ENCODE results near the gene UBA6. TPM values are rescaled to one million over a fixed set of nuclear protein-coding genes. Genes with fewer than 3 reads are reported as not detected.
"Not testable (repeated sequence)": the region's sequence is repeated elsewhere in the genome, so short reads cannot be mapped to it uniquely, and the experiment has no call there.

The UBA6 gene
- total RNA-seq, 2 experiments from 2014 or later = 90.8 to 91.1 TPM

DNA sequence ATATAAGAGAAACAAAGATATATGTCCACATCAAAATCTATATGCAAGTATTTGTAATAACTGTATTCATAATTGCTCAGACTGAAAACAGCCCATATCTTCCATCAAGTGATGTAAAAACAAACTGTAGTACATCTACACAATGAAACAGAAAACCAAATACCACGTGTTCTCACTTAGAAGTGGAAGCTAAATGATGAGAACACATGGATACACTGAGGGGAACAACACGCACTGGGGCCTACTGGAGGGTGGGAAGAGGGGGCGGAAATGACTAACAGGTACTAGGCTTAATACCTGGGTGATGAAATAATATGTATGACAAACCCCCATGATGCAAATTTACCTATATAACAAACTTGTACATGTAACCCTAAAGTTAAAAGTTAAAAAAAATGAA lies 42.7 kb downstream of the UBA6 start:
- no peak for ATAC-seq
- Mint-ChIP-seq H3K4me1 (ENCODE audit: low read depth) (peaks cover 5% of the 10 kb centered on the region), H3K9me3 (ENCODE audit: insufficient read depth) (peaks cover 17% of the 10 kb centered on the region), H3K27ac (no peak overlapping the region), H3K27me3 (ENCODE audit: low read depth) (no peaks in the 10 kb centered on the region), H3K4me3 (no peak overlapping the region), H3K36me3 (ENCODE audit: low read depth) (peaks cover 87% of the 10 kb centered on the region)
- ChIA-PET POLR2A (no interaction called here), CTCF (no interaction called here)
- DNase-seq = no peak

DNA sequence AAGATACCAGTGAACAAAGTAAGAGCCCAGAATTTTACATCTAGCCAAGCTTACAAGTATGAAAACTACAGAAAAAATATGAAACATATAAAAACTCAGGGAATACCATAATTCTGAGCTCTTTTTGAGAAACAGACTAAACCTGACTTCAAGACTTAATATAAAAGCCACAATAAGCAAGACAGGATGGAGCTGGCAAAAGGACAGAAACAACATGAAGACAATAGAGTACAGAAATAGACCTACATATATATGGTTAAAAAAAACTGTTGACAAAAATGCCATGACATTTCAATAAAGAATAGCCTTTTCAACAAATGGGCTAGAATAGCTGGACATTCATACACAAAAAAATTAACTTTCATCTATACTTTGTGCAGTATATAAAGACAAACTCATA lies 49.4 kb downstream of the UBA6 start:
- H3K36me3 Mint-ChIP-seq (ENCODE audit: low read depth) = peaks cover 60% of the 10 kb centered on the region
- ATAC-seq = no peak
- H3K4me1 Mint-ChIP-seq (ENCODE audit: low read depth) = no peaks in the 10 kb centered on the region
- DNase-seq = no peak
- POLR2A ChIA-PET = interaction anchor here (1.3 kb wide), 1 partner anchor 106 kb away, joined by 3 read pairs; the partner anchor contains the start of gene CENPC
- CTCF ChIA-PET = interaction anchor here (1.2 kb wide), 1 partner anchor 49 kb away, joined by 4 read pairs; the partner anchor contains the start of gene UBA6
- H3K27me3 Mint-ChIP-seq (ENCODE audit: low read depth) = no peaks in the 10 kb centered on the region
- H3K4me3 Mint-ChIP-seq = no peak overlapping the region
- no peak overlapping the region for H3K27ac Mint-ChIP-seq
- H3K9me3 Mint-ChIP-seq (ENCODE audit: insufficient read depth) = peaks cover 6% of the 10 kb centered on the region

DNA sequence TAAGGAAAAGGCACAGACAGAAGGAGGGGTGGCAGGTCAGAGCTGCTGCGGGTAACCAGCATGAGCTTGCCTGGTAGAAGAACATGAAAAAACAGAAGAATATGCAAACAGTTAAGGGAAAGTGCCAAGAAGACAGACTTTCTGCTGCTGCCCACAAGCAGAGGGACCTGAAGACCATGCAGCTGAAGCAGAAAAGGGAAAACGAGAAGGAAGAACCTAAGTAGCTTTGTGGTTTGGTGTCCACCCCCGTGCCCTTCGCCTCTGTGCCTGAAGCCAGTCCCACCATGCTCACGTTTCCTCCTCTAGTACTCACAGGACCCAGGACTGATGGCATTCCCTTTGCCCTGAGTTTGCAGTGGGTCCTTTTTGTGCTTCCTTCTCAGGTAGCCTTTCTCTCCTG lies 62.8 kb downstream of the UBA6 start:
- no peaks in the 10 kb centered on the region for H3K27me3 Mint-ChIP-seq (ENCODE audit: low read depth)
- no peak overlapping the region for H3K27ac Mint-ChIP-seq
- DNase-seq = no peak
- ATAC-seq = no peak
- no peaks in the 10 kb centered on the region for H3K9me3 Mint-ChIP-seq (ENCODE audit: insufficient read depth)
- CTCF ChIA-PET = interaction anchor here (1.1 kb wide), 1 partner anchor 91 kb away, joined by 3 read pairs; no protein-coding TSS in a partner anchor
- H3K4me1 Mint-ChIP-seq (ENCODE audit: low read depth) = no peaks in the 10 kb centered on the region
- peaks cover 41% of the 10 kb centered on the region for H3K36me3 Mint-ChIP-seq (ENCODE audit: low read depth)
- H3K4me3 Mint-ChIP-seq = no peak overlapping the region
- POLR2A ChIA-PET = no interaction called here

DNA sequence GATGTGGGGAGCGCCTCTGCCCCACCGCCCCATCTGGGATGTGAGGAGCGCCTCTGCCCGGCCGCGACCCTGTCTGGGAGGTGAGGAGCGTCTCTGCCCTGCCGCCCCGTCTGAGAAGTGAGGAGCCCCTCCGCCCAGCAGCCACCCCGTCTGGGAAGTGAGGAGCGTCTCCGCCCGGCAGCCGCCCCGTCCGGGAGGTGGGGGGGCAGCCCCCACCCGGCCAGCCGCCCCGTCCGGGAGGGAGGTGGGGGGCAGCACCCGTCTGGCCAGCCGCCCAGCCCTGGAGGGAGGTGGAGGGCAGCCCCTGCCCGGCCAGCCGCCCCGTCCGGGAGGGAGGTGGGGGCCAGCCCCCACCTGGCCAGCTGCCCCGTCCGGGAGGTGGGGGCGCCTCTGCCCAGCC lies 64.0 kb downstream of the UBA6 start:
- peaks cover 46% of the 10 kb centered on the region for H3K36me3 Mint-ChIP-seq (ENCODE audit: low read depth)
- POLR2A ChIA-PET; DNase-seq; H3K4me1 Mint-ChIP-seq (ENCODE audit: low read depth); H3K4me3 Mint-ChIP-seq; ATAC-seq; CTCF ChIA-PET; H3K27ac Mint-ChIP-seq; H3K27me3 Mint-ChIP-seq (ENCODE audit: low read depth); H3K9me3 Mint-ChIP-seq (ENCODE audit: insufficient read depth): not testable (repeated sequence)

DNA sequence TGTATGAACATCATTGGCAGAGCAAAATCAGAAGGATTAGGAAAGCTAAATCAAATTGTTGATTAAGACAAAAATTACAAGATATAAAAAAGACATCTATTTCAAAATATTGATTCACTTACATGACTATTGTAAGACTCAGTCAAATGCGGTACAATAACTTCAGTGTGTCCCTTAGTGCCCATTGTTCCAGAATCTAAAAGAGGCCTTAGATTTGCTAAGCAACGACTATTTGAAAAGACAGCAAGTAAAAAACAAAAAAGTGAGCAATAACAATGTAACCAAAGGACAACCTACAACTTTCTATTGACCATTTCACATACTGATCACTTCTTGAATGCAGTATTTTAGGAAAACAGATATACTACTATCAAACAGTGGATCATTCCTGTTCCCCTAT lies 65.6 kb downstream of the UBA6 start:
- ChIA-PET CTCF (no interaction called here), POLR2A (no interaction called here)
- H3K36me3 Mint-ChIP-seq (ENCODE audit: low read depth) = peaks cover 49% of the 10 kb centered on the region
- no peak overlapping the region for H3K27ac Mint-ChIP-seq
- no peak for ATAC-seq
- no peaks in the 10 kb centered on the region for H3K9me3 Mint-ChIP-seq (ENCODE audit: insufficient read depth)
- DNase-seq = no peak
- H3K27me3 Mint-ChIP-seq (ENCODE audit: low read depth) = no peaks in the 10 kb centered on the region
- no peaks in the 10 kb centered on the region for H3K4me1 Mint-ChIP-seq (ENCODE audit: low read depth)
- H3K4me3 Mint-ChIP-seq = no peak overlapping the region

DNA sequence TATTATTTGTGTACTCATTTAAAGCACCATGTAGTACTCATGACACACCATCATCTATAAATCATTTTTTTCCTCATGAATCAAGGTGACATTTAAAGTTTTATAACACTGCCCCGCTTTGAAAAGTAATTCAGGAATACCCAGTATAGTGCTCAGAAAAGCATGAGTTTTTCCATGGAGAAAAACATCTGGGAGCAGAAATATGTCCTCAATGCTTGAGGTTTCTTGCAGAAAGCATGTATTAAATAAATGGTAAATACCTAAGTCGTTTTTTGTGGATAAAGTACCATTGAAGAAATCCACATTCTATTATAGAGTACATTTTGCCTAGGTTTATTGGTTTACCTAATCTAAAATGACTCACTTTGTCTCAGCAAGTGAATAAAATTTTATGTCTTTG lies 66.2 kb downstream of the UBA6 start:
- ATAC-seq (no peak), DNase-seq (no peak)
- Mint-ChIP-seq H3K36me3 (ENCODE audit: low read depth) (peaks cover 48% of the 10 kb centered on the region), H3K27ac (no peak overlapping the region), H3K9me3 (ENCODE audit: insufficient read depth) (no peaks in the 10 kb centered on the region), H3K4me1 (ENCODE audit: low read depth) (peaks cover under 1% of the 10 kb centered on the region), H3K27me3 (ENCODE audit: low read depth) (no peaks in the 10 kb centered on the region), H3K4me3 (no peak overlapping the region)
- CTCF ChIA-PET = no interaction called here
- POLR2A ChIA-PET = no interaction called here

DNA sequence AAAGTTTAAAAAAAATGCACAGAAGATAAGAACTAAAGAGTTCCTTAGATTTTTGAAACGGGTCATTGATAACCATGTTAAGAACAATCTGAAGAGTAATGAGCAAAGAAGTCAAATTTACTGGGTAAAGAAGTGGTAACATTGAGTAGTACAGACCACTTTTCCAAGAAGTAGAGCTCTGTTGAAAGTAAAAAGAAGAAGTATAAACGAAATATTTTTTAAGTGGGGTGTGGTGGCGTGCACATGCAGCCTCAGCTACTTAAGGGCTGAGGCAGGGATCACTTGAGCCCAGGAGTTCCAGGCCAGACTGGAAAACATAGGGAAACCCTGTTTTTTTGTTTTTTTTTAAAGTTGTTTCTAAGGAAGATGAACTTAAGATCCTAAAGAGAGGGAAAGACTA lies 68.5 kb downstream of the UBA6 start:
- POLR2A ChIA-PET = no interaction called here
- peaks cover 41% of the 10 kb centered on the region for H3K36me3 Mint-ChIP-seq (ENCODE audit: low read depth)
- no peak for ATAC-seq

DNA sequence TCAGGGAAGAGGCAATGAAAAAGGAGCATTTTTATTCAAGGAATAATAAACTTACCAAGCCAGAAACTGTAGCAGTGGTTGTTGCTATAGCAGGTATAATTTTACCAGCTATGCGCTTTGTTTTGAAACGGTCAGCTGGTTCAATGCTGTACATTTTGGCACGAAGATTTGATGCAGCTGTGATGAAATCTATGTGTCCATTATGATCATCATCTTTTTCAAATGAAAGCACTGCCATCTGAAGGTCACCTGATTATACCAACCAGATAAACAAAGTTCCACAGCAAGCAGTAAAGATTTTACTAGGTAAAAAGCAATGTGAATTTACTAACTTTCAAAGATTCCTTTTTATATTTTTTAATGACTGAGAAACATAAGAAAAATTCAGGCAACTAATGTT lies 76.0 kb downstream of the UBA6 start:
- H3K27ac Mint-ChIP-seq = no peak overlapping the region
- H3K4me1 Mint-ChIP-seq (ENCODE audit: low read depth) = peaks cover 2% of the 10 kb centered on the region
- ChIA-PET POLR2A (no interaction called here), CTCF (interaction anchor here (0.8 to 1.7 kb wide), 3 partner anchors 69 to 80 kb away, joined by 3 to 4 read pairs (median 3); partner anchors contain the start of gene CENPC)
- DNase-seq (no peak), ATAC-seq (no peak)
- H3K4me3 Mint-ChIP-seq = no peak overlapping the region
- peaks cover 48% of the 10 kb centered on the region for H3K36me3 Mint-ChIP-seq (ENCODE audit: low read depth)
- no peaks in the 10 kb centered on the region for H3K27me3 Mint-ChIP-seq (ENCODE audit: low read depth)
- H3K9me3 Mint-ChIP-seq (ENCODE audit: insufficient read depth) = no peaks in the 10 kb centered on the region

More for the DNA sequence above, 68.5 kb downstream of the UBA6 start:
- Mint-ChIP-seq H3K4me1 (ENCODE audit: low read depth) (peaks cover 2% of the 10 kb centered on the region), H3K27ac (no peak overlapping the region), H3K27me3 (ENCODE audit: low read depth) (no peaks in the 10 kb centered on the region), H3K4me3 (no peak overlapping the region), H3K9me3 (ENCODE audit: insufficient read depth) (no peaks in the 10 kb centered on the region)
- no peak for DNase-seq
- CTCF ChIA-PET = interaction anchor here (1.0 to 1.8 kb wide), 2 partner anchors 13 to 69 kb away, joined by 3 to 4 read pairs; partner anchors contain the start of gene UBA6

DNA sequence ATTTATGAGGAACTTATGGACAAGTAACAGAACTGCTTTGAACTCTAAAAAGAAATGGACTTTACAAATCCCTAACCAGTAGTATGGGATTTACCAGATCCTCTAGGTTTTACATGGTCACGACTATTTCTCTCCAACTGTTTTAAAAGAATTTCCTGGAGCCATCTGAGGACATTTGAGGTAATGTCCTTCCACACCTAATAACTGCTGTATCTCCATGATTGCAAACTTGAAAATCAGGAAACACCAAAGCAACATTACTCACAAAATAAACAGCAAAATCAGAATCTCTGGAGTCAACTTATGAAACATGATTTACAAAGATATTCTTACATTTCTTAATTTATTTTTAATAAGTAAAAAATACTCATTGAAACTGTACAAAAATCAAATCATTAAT lies 84.5 kb downstream of the UBA6 start:
- Mint-ChIP-seq H3K36me3 (ENCODE audit: low read depth) (peaks cover 60% of the 10 kb centered on the region), H3K27me3 (ENCODE audit: low read depth) (no peaks in the 10 kb centered on the region), H3K27ac (no peak overlapping the region), H3K4me3 (no peak overlapping the region), H3K9me3 (ENCODE audit: insufficient read depth) (peaks cover 16% of the 10 kb centered on the region), H3K4me1 (ENCODE audit: low read depth) (no peaks in the 10 kb centered on the region)
- POLR2A ChIA-PET = no interaction called here
- ATAC-seq (no peak), DNase-seq (no peak)
- CTCF ChIA-PET = no interaction called here

DNA sequence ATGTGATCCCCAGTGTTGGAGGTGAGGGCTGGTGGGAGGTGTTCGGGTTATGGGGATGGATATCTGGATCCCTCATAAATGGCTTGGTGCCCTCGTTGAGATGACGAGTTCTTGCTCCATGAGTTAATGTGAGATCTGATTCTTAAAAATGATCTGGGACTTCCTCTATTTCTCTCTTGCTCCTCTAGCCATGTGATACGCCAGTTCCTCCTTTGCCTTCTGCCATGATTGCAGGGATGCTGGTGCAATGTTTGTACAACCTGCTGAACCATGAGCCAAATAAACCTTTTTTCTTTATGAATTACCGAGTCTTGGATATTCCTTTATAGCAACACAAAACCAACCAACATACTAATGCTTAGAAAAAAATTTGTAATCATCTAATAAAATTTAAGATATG lies 85.8 kb downstream of the UBA6 start:
- Mint-ChIP-seq H3K4me3 (no peak overlapping the region), H3K27ac (no peak overlapping the region), H3K9me3 (ENCODE audit: insufficient read depth) (peaks cover 17% of the 10 kb centered on the region), H3K27me3 (ENCODE audit: low read depth) (no peaks in the 10 kb centered on the region), H3K36me3 (ENCODE audit: low read depth) (peaks cover 50% of the 10 kb centered on the region), H3K4me1 (ENCODE audit: low read depth) (no peaks in the 10 kb centered on the region)
- POLR2A ChIA-PET = interaction anchor here (0.6 kb wide), 1 partner anchor 99 kb away, joined by 3 read pairs; no protein-coding TSS in a partner anchor
- no peak for DNase-seq
- ATAC-seq = no peak
- CTCF ChIA-PET = interaction anchor here (1.2 kb wide), 1 partner anchor 31 kb away, joined by 5 read pairs; no protein-coding TSS in a partner anchor

DNA sequence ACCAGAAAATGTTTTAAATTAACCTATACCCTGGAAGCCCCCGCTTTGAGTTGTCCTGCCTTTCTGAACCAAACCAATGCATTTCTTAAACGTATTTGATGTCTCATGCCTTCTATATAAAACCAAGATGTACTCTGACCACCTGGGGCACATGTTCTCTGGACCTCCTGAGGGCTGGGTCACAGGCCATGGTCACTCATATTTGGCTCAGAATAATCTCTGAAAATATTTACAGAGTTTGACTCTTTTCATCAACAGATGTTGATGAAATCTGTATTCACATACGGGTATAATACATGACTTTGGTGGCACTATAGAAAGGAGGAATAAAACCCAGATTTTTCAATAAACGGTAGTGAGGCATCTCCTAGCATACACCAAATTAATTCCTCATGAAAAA lies 86.8 kb downstream of the UBA6 start:
- Mint-ChIP-seq H3K4me1 (ENCODE audit: low read depth) (no peaks in the 10 kb centered on the region), H3K9me3 (ENCODE audit: insufficient read depth) (peaks cover 20% of the 10 kb centered on the region), H3K27ac (no peak overlapping the region), H3K27me3 (ENCODE audit: low read depth) (no peaks in the 10 kb centered on the region), H3K4me3 (no peak overlapping the region), H3K36me3 (ENCODE audit: low read depth) (peaks cover 53% of the 10 kb centered on the region)
- ChIA-PET POLR2A (no interaction called here), CTCF (no interaction called here)
- ATAC-seq (no peak), DNase-seq (no peak)

DNA sequence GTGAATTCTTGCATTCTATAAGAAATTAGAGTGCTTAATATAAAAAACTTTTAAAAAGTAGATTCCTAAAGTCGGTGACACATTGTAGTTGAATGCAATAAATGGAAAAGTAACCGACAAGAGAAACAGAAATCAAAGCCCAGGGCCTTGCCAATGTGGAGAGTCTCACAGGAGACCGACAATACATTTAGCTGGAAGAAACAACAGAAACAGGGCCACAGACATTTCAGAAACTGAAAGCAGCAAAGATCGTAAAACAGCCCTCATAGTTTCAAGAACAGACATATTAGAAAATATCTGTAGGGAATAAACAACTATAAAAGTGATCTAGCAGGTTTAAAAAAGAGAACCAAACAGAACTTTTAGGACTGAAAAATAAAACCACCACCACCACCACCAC lies 92.9 kb downstream of the UBA6 start:
- Mint-ChIP-seq H3K4me1 (ENCODE audit: low read depth) (peaks cover 4% of the 10 kb centered on the region), H3K36me3 (ENCODE audit: low read depth) (peaks cover 54% of the 10 kb centered on the region), H3K27me3 (ENCODE audit: low read depth) (no peaks in the 10 kb centered on the region), H3K9me3 (ENCODE audit: insufficient read depth) (peaks cover 4% of the 10 kb centered on the region), H3K27ac (no peak overlapping the region), H3K4me3 (peak overlapping the region; percentile 27)
- ATAC-seq (no peak), DNase-seq (no peak)
- ChIA-PET CTCF (no interaction called here), POLR2A (interaction anchor here (0.9 kb wide), 1 partner anchor 28 kb away, joined by 3 read pairs; no protein-coding TSS in a partner anchor)

DNA sequence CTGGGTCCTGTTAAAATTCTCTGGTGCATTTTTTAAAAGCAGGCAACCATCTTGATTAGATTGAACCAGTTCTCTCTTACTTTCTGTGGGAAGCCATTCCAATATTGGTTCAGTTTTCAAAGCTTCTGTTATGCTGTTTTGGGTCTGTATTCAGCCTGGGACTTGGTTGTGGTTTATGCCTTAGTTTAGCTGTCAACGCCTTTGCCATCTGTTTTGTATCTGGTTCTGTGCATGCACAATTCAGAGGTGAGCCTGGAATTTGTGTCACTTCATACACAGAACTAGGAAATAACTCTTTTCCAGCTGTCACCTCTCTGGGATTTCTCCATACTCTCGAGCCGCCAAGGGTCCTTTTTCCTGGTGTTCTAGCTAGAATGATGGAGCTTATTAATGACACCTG lies 96.2 kb downstream of the UBA6 start:
- ATAC-seq (no peak), DNase-seq (no peak)
- Mint-ChIP-seq H3K4me3 (no peak overlapping the region), H3K4me1 (ENCODE audit: low read depth) (peaks cover 4% of the 10 kb centered on the region), H3K27me3 (ENCODE audit: low read depth) (no peaks in the 10 kb centered on the region), H3K36me3 (ENCODE audit: low read depth) (peaks cover 63% of the 10 kb centered on the region), H3K27ac (no peak overlapping the region), H3K9me3 (ENCODE audit: insufficient read depth) (peaks cover 15% of the 10 kb centered on the region)
- ChIA-PET CTCF (interaction anchor here (0.6 kb wide), 1 partner anchor 209 kb away, joined by 3 read pairs; no protein-coding TSS in a partner anchor), POLR2A (no interaction called here)

Data from activated CD8-positive, alpha-beta T cell treated with anti-CD3 and anti-CD28 coated beads, Interleukin-2, amount 10 ng/mL, durations not matched to agents 7 days and 5 days (primary cell).